Astrocyte of the cerebellum (primary cell): ENCODE results near the gene MYH10.

ENCODE experiments used
- DNase-seq: peaks from one replicate; pipeline ENCODE4 v3.0.0-alpha.2; 2011; ENCODE audit warnings: low read depth
- H3K4me3 ChIP-seq: 2 replicates; pipeline ENCODE4 v1.5.1; 2011; ENCODE audit warnings: mild to moderate bottlenecking, low read depth, low read length, moderate library complexity
- in situ Hi-C: cut with HindIII; loops from 2 replicates; pipeline ENCODE4 v1.10.0; 2017; ENCODE audit warnings: low sequenced_read_pairs
- TF ChIP-seq, protein P1 (sequence below): IDR thresholded peaks from 2 replicates; pipeline ENCODE4 v1.5.1; 2012; ENCODE audit warnings: low read length, low read depth, moderate library complexity, mild to moderate bottlenecking; ENCODE audit errors: missing control alignments

MYH10 gene

DNA sequence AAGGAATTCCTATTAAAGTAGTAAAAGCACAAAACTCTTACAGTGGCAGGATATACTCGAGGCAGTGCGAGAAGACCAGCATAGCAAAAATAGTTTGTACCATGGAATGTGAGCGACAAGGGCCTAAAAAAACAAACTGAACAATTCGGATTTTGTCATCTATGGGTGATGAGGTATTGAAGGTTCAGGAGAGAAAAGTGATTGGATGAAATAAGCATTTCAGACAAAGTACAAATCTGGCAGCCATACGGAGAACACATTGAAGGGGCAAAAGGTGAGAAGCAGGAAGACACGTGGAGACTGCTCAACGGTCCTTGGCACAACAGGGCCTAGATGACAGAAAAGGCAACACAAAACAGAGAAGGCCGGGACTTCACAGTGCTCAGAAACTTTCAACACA lies 22.5 kb downstream of the MYH10 start:
- TF ChIP-seq, protein P1, sequence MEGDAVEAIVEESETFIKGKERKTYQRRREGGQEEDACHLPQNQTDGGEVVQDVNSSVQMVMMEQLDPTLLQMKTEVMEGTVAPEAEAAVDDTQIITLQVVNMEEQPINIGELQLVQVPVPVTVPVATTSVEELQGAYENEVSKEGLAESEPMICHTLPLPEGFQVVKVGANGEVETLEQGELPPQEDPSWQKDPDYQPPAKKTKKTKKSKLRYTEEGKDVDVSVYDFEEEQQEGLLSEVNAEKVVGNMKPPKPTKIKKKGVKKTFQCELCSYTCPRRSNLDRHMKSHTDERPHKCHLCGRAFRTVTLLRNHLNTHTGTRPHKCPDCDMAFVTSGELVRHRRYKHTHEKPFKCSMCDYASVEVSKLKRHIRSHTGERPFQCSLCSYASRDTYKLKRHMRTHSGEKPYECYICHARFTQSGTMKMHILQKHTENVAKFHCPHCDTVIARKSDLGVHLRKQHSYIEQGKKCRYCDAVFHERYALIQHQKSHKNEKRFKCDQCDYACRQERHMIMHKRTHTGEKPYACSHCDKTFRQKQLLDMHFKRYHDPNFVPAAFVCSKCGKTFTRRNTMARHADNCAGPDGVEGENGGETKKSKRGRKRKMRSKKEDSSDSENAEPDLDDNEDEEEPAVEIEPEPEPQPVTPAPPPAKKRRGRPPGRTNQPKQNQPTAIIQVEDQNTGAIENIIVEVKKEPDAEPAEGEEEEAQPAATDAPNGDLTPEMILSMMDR, result no peak
- in situ Hi-C loops, result no loop called here
- DNase-seq, result no peak
- H3K4me3 ChIP-seq, result no peak overlapping the region

DNA sequence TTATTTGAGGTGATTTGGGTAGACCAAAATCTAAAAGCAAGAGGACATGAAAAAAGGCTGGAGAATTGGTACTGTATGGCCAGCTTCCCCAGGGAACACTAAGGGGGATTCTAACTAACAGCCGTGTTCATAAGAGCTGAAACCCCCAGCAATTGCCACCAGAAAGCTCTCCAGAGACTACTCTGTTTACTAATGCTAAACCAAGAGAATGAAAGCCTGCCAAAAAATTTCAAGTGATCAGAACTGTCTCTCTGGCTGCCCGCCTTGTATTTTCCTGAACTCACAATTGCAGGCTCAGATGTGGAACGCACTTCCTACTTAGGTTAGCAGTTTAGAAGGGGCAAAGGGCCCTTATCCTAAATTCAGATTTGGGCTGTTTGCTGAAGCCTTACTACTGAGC lies 24.1 kb downstream of the MYH10 start:
- in situ Hi-C loops, result no loop called here
- TF ChIP-seq, protein P1, result no peak
- H3K4me3 ChIP-seq, result no peak overlapping the region
- no peak for DNase-seq

DNA sequence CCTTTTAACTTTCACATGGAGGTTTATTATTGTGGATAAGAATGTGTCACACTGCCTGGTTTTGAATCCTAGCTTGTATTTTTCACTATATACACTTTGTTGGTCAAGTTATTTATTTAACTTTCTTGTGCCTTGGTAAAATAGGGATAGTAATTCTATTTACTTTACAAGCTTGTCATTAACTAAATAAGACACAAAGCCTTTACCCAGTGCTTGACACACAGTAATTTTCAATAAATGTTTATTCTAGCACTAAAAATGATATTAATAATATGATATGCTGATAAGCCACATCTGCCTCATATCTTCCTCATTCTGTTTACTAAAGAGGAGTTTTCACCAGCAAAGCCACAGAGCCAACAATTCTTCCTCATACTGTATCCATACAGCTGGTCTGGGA lies 27.8 kb downstream of the MYH10 start:
- TF ChIP-seq, protein P1, result no peak
- no peak for DNase-seq
- H3K4me3 ChIP-seq, result no peak overlapping the region
- in situ Hi-C loops, result no loop called here

DNA sequence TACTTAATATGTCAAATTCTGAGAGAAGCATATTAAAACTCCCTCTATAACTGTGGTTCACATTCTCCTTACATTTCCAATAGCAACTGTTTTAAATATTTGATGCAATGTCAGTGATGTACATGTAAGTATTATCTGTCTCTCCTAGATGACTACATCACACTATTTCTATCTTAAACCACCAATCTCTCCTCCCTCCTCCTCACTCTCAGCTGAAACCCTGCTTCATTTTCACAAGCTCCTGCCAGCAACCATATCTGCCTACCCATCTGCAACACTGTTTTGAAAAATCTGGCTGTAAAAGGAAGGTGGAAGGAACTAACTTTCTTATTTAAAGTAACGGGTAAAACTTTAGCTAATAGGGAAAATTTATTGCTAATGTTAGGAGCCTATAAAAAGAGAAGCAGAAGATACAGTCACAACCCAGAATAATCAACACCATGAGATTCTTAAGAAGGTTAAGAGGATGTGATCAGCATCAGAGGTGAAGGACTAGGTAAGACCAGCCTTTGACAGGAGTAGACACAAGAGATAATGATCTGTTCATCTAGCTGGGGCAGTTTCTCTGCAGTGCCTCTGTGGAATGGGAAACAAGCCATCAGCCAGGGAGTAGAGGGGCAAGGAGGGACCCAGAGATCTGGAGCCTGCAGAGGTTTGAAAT lies 31.0 kb downstream of the MYH10 start:
- no peak overlapping the region for H3K4me3 ChIP-seq
- TF ChIP-seq, protein P1, result no peak
- no peak for DNase-seq
- in situ Hi-C loops, result no loop called here

DNA sequence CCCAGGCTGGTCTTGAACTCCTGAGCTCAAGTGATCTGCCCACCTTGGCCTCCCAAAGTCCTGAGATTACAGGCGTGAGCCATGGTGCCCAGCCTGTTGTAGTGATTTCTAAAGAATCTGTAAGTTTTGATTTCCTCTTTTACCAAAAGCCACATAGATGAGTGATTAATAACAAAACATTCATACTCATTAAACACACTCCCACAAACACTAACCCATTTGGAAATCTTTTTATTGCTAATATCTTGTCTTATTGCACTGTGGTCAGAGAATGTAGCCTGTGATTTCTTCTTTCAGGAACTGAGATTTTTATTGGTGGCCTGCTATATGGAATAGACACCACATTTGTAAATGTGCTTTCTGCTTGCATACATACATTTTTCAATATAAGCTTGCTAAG lies 31.6 kb downstream of the MYH10 start:
- DNase-seq, result no peak
- TF ChIP-seq, protein P1, result no peak
- in situ Hi-C loops, result no loop called here
- H3K4me3 ChIP-seq, result no peak overlapping the region

DNA sequence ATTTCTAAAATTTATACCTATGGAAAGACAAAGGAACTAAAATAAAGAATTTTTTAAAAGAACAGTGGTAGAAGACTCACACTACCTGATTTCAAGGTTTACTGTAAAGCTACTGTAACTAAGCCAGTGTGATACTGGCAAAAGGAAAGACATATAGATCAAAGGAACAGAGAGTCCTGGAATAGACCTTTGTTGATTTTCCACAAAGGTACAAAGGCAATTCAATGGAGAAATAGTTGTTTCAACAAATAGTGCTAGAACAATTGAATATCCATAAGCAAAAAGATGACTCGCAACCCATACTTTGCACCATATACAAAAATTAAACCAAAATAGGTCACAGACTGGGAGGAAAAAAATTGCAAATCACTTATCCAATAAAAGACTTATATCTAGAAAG lies 36.7 kb downstream of the MYH10 start:
- in situ Hi-C loops, result no loop called here
- no peak overlapping the region for H3K4me3 ChIP-seq
- TF ChIP-seq, protein P1, result no peak

More for the DNA sequence above, 36.7 kb downstream of the MYH10 start:
- no peak for DNase-seq
